HCT116 (cell line): ENCODE data around the gene MYO1B. TPM values are rescaled to one million over a fixed set of nuclear protein-coding genes. Genes with fewer than 3 reads are reported as not detected.

Experiments used
- ATAC-seq: fragments of 200-7000 bp; cut with Tn5 transposase; 2 replicates; pipeline ENCODE4 v1.9.1; 2020; ENCODE audit warnings: mild to moderate bottlenecking, moderate library complexity
- BruUV-seq: library from RNA; stranded (reverse); fragments of 400-500 nt; replicated peaks from 2 replicates; lab custom pipeline; 2021; lab: Mats Ljungman, UMichigan
- CTCF ChIA-PET: fragments of 300-600 bp; sonication (Branson Sonifier 250); formaldehyde crosslinking; loops from one replicate; lab custom pipeline; 2021; ENCODE audit warnings: antibody characterized with exemption; lab: Charles Lee
- POLR2A ChIA-PET: fragments of 300-600, 350-600 bp; sonication (Branson Sonifier 250); formaldehyde crosslinking; loops from one replicate; lab custom pipeline; 2021; ENCODE audit warnings: antibody characterized with exemption; lab: Charles Lee
- RAD21 ChIA-PET, 2 experiments: fragments of 300-600 bp; sonication (Branson Sonifier 250); formaldehyde crosslinking; loops; one replicate each; lab custom pipeline; 2023; ENCODE audit warnings: low total read pairs in 2 of 2; ENCODE audit not compliant: uncharacterized antibody in 2 of 2, unreplicated experiment in 2 of 2, low non-redundant PET in 1 of 2; lab: Charles Lee
- DNase-seq: peaks from one replicate; pipeline ENCODE4 v3.0.0-alpha.2; 2010; ENCODE audit warnings: low read depth, low spot score
- H2AFZ ChIP-seq: fragments of 200-600 bp; shearing (Covaris generic), sonication (generic); 2 replicates; pipeline ENCODE4 v1.6.1; 2017; ENCODE audit warnings: low read depth, mixed run types, mixed read lengths, antibody characterized with exemption, low read length; ENCODE audit not compliant: poor library complexity, severe bottlenecking
- H3K27ac ChIP-seq: 2 replicates; pipeline ENCODE4 v1.5.1; 2012; ENCODE audit warnings: low read depth, low read length
- H3K27me3 ChIP-seq: fragments of 200-600 bp; sonication (generic); 2 replicates; pipeline ENCODE4 v1.6.1; 2016; ENCODE audit warnings: mixed run types, low read length, mixed read lengths; ENCODE audit not compliant: insufficient read depth
- H3K36me3 ChIP-seq, 2 experiments: fragments of 200-500 bp in 1 of 2; fragments of 200-600 bp in 1 of 2; sonication (Bioruptor generic) in 1 of 2; sonication (generic) in 1 of 2; 2 replicates each; pipeline versions ENCODE4 v1.5.1 to v1.6.1; 2014 to 2016; ENCODE audit warnings: low read length in 2 of 2, inconsistent platforms in 1 of 2, mixed read lengths in 1 of 2, mixed run types in 1 of 2; ENCODE audit not compliant: insufficient read depth in 2 of 2, control insufficient read depth in 1 of 2
- H3K4me1 ChIP-seq, 2 experiments: fragments of 200-600 bp in 1 of 2; sonication (generic) in 1 of 2; 2 replicates each; pipeline versions ENCODE4 v1.5.1 to v1.6.1; 2012 to 2017; ENCODE audit warnings: low read length in 2 of 2, inconsistent platforms in 1 of 2, mild to moderate bottlenecking in 1 of 2, mixed read lengths in 1 of 2, mixed run types in 1 of 2, moderate library complexity in 1 of 2; ENCODE audit not compliant: insufficient read depth in 2 of 2, control insufficient read depth in 1 of 2
- H3K4me2 ChIP-seq: fragments of 200-600 bp; sonication (generic); 2 replicates; pipeline ENCODE4 v1.6.1; 2017; ENCODE audit warnings: mixed run types, low read length, mixed read lengths
- H3K4me3 ChIP-seq, 2 experiments: fragments of 200-600 bp in 1 of 2; sonication (generic) in 1 of 2; replicated peaks in 1 of 2; 2 replicates each; pipeline ENCODE4 v1.5.1; 2011 to 2016; ENCODE audit warnings: low read length in 2 of 2, control low read depth in 1 of 2, low read depth in 1 of 2, mild to moderate bottlenecking in 1 of 2, mixed read lengths in 1 of 2, mixed run types in 1 of 2
- H3K79me2 ChIP-seq: fragments of 200-600 bp; sonication (generic); 2 replicates; pipeline ENCODE4 v1.6.1; 2017; ENCODE audit warnings: mild to moderate bottlenecking, mixed run types, low read length, moderate library complexity, mixed read lengths; ENCODE audit not compliant: insufficient read depth
- H3K9ac ChIP-seq: fragments of 200-600 bp; sonication (generic); 2 replicates; pipeline ENCODE4 v1.6.1; 2016; ENCODE audit warnings: low read length, mixed read lengths
- H3K9me2 ChIP-seq: fragments of 200-600 bp; sonication (generic), shearing (Covaris generic); 2 replicates; pipeline ENCODE4 v1.6.1; 2017; ENCODE audit warnings: mixed run types, mild to moderate bottlenecking, moderate library complexity; ENCODE audit not compliant: insufficient read depth
- H3K9me3 ChIP-seq, 2 experiments: fragments of 200-500 bp in 1 of 2; fragments of 200-600 bp in 1 of 2; sonication (Bioruptor generic) in 1 of 2; sonication (generic) in 1 of 2; 2 replicates each; pipeline ENCODE4 v1.6.1; 2014 to 2017; ENCODE audit warnings: low read length in 2 of 2, mixed read lengths in 2 of 2, inconsistent platforms in 1 of 2, low read depth in 1 of 2, mild to moderate bottlenecking in 1 of 2, mixed run types in 1 of 2, moderate library complexity in 1 of 2; ENCODE audit not compliant: control insufficient read depth in 1 of 2, insufficient read depth in 1 of 2
- H4K20me1 ChIP-seq: fragments of 200-600 bp; sonication (generic), shearing (Covaris generic); 2 replicates; pipeline ENCODE4 v1.6.1; 2017; ENCODE audit warnings: mixed run types, mild to moderate bottlenecking, moderate library complexity; ENCODE audit not compliant: insufficient read depth
- CBX3 ChIP-seq: IDR thresholded peaks from 2 replicates; pipeline ENCODE4 v1.6.1; 2012; ENCODE audit warnings: low read depth
- CEBPB ChIP-seq: IDR thresholded peaks from 2 replicates; pipeline ENCODE4 v1.6.1; 2012; ENCODE audit warnings: low read depth
- CTCF ChIP-seq, 3 experiments: fragments of 200-600 bp in 1 of 3; sonication (generic) in 1 of 3; IDR thresholded peaks in 2 of 3; conservative IDR thresholded peaks in 1 of 3; 2 replicates each; pipeline ENCODE4 v1.5.1; 2012 to 2017; ENCODE audit warnings: low read depth in 2 of 3, low read length in 2 of 3, antibody characterized with exemption in 1 of 3, borderline replicate concordance in 1 of 3, control low read depth in 1 of 3, mild to moderate bottlenecking in 1 of 3, mixed read lengths in 1 of 3, mixed run types in 1 of 3, moderate library complexity in 1 of 3; ENCODE audit not compliant: insufficient read depth in 1 of 3
- EGR1 ChIP-seq: IDR thresholded peaks from 2 replicates; pipeline ENCODE4 v1.6.1; 2012; ENCODE audit warnings: low read depth
- EZH2 ChIP-seq: fragments of 200-600 bp; sonication (generic); IDR thresholded peaks from 2 replicates; pipeline ENCODE4 v1.6.1; 2017; ENCODE audit warnings: antibody characterized with exemption, mixed run types
- FOSL1 ChIP-seq: IDR thresholded peaks from 2 replicates; pipeline ENCODE4 v1.6.1; 2012; ENCODE audit warnings: low read depth
- MAX ChIP-seq: IDR thresholded peaks from 2 replicates; pipeline ENCODE4 v1.6.1; 2012
- POLR2A ChIP-seq: IDR thresholded peaks from 2 replicates; pipeline ENCODE4 v1.7.0; 2011; ENCODE audit warnings: borderline replicate concordance; ENCODE audit not compliant: insufficient read depth, insufficient read length; ENCODE audit errors: extremely low read depth
- POLR2AphosphoS5 ChIP-seq: IDR thresholded peaks from 2 replicates; pipeline ENCODE4 v1.6.1; 2011; ENCODE audit warnings: mild to moderate bottlenecking, low read depth, low read length, moderate library complexity
- RAD21 ChIP-seq: IDR thresholded peaks from 2 replicates; pipeline ENCODE4 v1.6.1; 2012; ENCODE audit warnings: low read depth, mild to moderate bottlenecking
- SIN3A ChIP-seq: IDR thresholded peaks from 2 replicates; pipeline ENCODE4 v1.6.1; 2012; ENCODE audit warnings: low read depth
- SP1 ChIP-seq: IDR thresholded peaks from 2 replicates; pipeline ENCODE4 v1.6.1; 2012; ENCODE audit warnings: low read depth
- TCF7L2 ChIP-seq: IDR thresholded peaks from 2 replicates; pipeline ENCODE4 v1.7.0; 2011; ENCODE audit warnings: borderline replicate concordance, inconsistent platforms; ENCODE audit not compliant: insufficient read depth, insufficient read length; ENCODE audit errors: extremely low read depth
- YY1 ChIP-seq: IDR thresholded peaks from 2 replicates; pipeline ENCODE4 v1.6.1; 2011; ENCODE audit warnings: low read length, low read depth, moderate library complexity, mild to moderate bottlenecking; ENCODE audit not compliant: insufficient replicate concordance; ENCODE audit errors: extremely low read depth
- ZNF274 ChIP-seq: fragments of 200-500 bp; sonication (Bioruptor generic); IDR thresholded peaks from 2 replicates; pipeline ENCODE4 v1.6.1; 2014; ENCODE audit warnings: mild to moderate bottlenecking, low read depth, low read length, inconsistent platforms
- intact Hi-C: fragments of 100-400 bp; cut with micrococcal nuclease; formaldehyde crosslinking; loops from 2 replicates; pipeline ENCODE4 v1.10.0; 2022
- total RNA-seq: library from RNA; stranded (reverse); gene quantifications from one replicate; pipeline ENCODE4 v1.2.1, GENCODE V29; 2021; ENCODE audit not compliant: unreplicated experiment
- TF ChIP-seq, protein P1 (sequence below): IDR thresholded peaks from 2 replicates; pipeline ENCODE4 v1.6.1; 2012
- TF ChIP-seq, protein P2 (sequence below): IDR thresholded peaks from 2 replicates; pipeline ENCODE4 v1.6.1; 2011; ENCODE audit warnings: mild to moderate bottlenecking, low read length, moderate library complexity; ENCODE audit not compliant: insufficient replicate concordance; ENCODE audit errors: extremely low read depth

Gene MYO1B
- total RNA-seq, 1 experiment from 2014 or later: 51.7 TPM

- no peak overlapping the region for H3K4me3 ChIP-seq
- no peaks in the 10 kb centered on the region for H4K20me1 ChIP-seq
- BruUV-seq: no TSS peak
- no peaks in the 10 kb centered on the region for H3K9me2 ChIP-seq
- no peaks in the 10 kb centered on the region for H3K9me3 ChIP-seq
- no peak overlapping the region for H3K4me2 ChIP-seq
- no peaks in the 10 kb centered on the region for H3K27me3 ChIP-seq
- no peak overlapping the region for H2AFZ ChIP-seq
- no peak for ATAC-seq
- DNase-seq: no peak
- CTCF ChIA-PET: no interaction called here
- peaks cover 0 to 8% of the 10 kb centered on the region in 2 experiments; a peak in 1 of 4 replicates for H3K36me3 ChIP-seq
- POLR2A ChIA-PET: no interaction called here
- TF ChIP-seq EZH2: no peak
- TF ChIP-seq RAD21: no peak
- TF ChIP-seq FOSL1: no peak
- no peak for TF ChIP-seq POLR2AphosphoS5
- no peak for TF ChIP-seq CBX3
- TF ChIP-seq TCF7L2: no peak
- TF ChIP-seq, protein P1, sequence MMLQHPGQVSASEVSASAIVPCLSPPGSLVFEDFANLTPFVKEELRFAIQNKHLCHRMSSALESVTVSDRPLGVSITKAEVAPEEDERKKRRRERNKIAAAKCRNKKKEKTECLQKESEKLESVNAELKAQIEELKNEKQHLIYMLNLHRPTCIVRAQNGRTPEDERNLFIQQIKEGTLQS: no peak
- no peak for TF ChIP-seq ZNF274
- no peak for TF ChIP-seq YY1
- TF ChIP-seq CTCF (IDR thresholded peaks at IDR 0.05 in 2 of 3, conservative IDR thresholded peaks at IDR 0.05 in 1 of 3; ENCODE audit: borderline replicate concordance in 1 of 3, insufficient read depth in 1 of 3, low read depth in 2 of 3, low read length in 2 of 3): no peak
- no peak for TF ChIP-seq POLR2A
- no peak for TF ChIP-seq SIN3A
- no peak for TF ChIP-seq MAX
- TF ChIP-seq, protein P2, sequence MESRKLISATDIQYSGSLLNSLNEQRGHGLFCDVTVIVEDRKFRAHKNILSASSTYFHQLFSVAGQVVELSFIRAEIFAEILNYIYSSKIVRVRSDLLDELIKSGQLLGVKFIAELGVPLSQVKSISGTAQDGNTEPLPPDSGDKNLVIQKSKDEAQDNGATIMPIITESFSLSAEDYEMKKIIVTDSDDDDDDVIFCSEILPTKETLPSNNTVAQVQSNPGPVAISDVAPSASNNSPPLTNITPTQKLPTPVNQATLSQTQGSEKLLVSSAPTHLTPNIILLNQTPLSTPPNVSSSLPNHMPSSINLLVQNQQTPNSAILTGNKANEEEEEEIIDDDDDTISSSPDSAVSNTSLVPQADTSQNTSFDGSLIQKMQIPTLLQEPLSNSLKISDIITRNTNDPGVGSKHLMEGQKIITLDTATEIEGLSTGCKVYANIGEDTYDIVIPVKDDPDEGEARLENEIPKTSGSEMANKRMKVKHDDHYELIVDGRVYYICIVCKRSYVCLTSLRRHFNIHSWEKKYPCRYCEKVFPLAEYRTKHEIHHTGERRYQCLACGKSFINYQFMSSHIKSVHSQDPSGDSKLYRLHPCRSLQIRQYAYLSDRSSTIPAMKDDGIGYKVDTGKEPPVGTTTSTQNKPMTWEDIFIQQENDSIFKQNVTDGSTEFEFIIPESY: no peak
- no peak for TF ChIP-seq SP1
- no peak for TF ChIP-seq EGR1
- TF ChIP-seq CEBPB: no peak
- TF ChIP-seq, all 23 proteins: peak for 0
- H3K27ac ChIP-seq: no peak overlapping the region
- intact Hi-C loops: no loop called here
- no peak overlapping the region for H3K9ac ChIP-seq
- RAD21 ChIA-PET: no interaction called here
- H3K79me2 ChIP-seq: no peaks in the 10 kb centered on the region
- peaks cover 3 to 29% of the 10 kb centered on the region in 2 experiments for H3K4me1 ChIP-seq
Observed at GRCh38 chr2:191382801-191383200, 137.6 kb downstream of the MYO1B start.
